NCI-H2107 (cell line): ENCODE data around the gene PDHX.

ENCODE experiments used
- DNase-seq: peaks from one replicate; lab custom pipeline; 2025; lab: John Stamatoyannopoulos, UW

The PDHX gene

DNA sequence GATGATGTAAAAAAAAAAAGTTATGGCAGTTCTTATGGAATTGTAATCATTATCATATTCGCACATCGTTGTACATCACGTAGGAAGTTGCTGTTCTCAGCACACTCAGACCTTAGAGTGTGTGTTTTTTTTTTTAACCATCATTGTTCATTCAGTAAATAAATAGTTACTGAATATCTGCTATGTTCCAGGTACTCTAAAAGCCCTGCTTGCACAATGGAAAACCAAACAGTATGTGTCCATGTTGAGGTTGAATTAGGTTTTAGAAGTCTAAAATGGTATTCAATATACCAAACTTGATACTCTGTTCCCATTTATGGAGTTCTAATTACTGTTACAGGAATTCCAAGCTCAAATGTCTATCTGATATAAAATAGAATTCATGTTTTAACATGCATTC is 41.2 kb downstream of the PDHX start:
- no peak for DNase-seq

DNA sequence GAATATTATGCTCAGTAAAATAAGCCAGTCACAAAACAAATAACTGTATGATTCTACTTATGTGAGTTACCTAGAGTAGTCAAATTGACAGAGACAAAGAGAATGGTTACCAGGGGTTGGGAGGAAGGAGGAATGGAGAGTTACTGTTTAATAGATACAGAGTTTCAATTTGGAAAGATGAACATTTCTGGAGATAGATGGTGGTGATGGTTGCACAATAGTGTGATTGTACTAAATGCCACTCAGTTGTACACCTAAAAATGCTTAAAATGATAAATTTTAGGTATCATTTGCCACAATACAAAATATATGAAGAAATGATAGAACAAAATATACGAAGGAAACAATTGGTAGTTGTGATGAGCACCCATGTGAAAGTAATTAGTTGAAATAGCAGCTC is 43.4 kb downstream of the PDHX start:
- DNase-seq: no peak

DNA sequence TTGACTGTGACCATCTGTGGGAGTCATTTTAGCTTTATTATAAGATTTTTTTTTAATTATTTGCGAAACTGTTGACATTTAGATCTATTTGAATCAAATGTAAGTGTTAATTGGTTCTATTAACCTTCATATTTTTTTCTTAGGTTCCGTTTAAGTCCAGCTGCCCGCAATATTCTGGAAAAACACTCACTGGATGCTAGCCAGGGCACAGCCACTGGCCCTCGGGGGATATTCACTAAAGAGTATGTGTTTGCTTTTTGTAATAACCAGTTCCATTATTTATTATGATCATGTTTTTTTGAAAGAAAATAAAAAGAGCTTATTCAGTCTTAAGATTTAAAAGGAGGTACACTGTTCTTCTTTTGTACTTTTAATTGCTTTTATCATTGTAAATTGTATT is 43.9 kb downstream of the PDHX start:
- DNase-seq: no peak

DNA sequence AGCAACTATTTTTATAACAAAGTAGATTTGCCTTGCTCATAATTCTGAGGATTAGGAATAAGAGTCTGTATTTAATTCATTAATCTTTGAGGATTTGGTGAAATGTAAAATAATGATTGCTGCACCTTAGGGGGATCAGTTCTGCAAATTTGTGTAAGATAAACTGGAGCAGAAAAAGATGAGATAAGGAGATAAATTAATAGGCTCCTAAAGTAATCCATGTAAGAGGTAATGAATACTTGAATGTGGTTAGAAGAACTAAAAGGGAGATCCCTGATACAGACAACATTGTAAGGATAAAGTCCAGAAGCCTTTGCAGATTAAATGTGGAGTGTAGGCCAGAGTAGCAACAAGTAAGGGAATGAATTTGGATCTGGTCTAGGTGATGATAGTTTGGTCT is 45.6 kb downstream of the PDHX start:
- DNase-seq: no peak

DNA sequence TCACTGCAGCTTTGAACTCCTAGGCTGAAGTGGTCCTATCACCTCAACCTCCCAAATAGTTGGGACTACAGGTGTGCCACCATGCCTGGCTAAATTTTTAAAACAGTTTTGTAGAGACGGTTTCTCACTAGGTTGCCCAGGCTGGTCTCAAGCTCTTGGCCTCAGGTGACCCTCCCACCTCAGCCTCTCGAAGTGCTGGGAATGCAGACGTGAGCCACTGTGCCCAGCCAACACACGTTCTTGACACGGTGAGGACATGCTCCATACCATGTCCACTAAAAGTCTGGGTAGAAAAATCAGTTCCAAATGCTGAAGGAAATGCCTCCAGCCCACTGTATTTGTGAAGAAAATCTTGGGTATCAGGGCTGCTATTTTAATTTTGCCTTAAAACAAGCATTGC is 46.9 kb downstream of the PDHX start:
- no peak for DNase-seq

DNA sequence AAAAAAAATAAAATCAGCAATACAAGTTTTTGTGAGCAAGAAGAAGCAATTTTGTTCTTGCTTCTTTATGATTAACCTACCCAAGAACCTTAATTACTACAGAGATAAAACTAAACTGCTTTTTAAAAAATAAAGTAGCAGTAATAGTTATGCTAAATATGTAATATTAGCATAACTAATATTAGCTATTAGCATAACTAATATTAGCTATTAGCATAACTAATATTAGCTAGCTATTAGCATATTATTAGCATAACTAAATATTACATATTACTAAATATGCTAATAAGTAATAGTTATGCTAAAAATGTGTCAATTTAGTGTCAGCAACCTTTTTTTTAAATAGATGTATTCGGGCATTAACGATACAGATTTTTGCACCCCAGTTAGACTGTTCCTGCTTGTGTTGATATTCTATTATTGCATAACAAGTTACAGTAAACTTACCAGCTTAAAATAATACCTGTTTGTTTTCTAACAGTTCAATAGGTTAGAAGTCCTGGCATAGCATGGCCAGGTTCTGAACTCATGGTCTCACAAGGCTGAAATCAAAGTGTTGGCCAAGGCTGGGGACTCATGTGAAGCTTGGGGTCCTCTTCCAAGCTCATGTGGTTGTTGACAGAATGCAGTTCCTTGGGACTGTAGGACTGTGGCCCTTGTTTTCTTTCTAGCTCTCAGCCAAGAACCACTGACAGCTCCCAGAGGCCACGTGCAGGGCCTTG is 48.4 kb downstream of the PDHX start:
- no peak for DNase-seq

DNA sequence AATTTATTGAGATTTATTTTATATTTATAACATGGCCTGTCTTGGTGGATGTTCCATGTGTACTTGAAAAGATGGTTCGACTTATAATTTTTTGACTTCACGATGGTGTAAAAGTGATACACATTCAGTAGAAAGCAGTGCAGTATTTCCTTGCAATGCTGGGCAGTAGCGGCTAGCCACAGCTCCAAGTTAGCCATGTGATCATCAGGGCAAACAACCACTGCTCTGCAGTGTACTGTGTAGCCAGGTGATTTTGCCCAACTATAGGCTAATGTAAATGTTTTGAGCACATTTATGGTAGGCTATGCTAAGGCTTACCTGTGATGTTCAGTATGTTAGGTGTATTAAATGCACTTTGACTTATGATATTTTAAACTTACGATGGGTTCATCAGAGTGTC is 52.4 kb downstream of the PDHX start:
- no peak for DNase-seq

DNA sequence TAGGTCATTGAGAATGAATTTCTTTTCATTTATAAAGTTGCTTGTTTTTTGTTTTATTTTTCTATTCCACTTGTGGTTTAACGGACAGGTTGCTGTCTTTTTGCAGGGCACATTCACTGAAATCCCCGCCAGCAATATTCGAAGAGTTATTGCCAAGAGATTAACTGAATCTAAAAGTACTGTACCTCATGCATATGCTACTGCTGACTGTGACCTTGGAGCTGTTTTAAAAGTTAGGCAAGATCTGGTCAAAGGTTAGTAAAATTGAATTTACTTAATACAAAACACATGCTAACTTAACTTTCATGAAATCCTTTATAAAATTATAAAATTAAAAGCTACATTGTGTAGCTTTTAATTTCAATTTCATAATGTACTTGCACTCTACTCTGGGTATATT is 53.6 kb downstream of the PDHX start:
- no peak for DNase-seq

DNA sequence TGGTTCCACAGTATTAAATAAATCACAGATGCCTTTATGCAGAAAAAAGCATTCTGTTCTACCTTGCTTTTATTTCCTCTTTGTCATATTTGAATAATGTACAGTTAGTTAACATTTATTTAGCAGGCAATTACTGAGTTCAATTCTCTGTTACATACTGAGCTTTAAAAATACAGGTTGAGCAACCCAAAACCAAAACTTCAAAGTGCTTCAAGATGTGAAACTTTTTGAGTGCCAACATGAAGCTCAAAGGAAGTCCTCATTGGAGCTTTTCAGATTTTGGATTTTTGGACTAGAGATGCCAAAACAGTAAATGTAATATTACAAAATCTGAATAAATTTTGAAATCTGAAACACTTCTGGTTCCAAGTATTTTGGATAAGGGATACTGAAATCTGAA is 54.1 kb downstream of the PDHX start:
- DNase-seq: no peak

DNA sequence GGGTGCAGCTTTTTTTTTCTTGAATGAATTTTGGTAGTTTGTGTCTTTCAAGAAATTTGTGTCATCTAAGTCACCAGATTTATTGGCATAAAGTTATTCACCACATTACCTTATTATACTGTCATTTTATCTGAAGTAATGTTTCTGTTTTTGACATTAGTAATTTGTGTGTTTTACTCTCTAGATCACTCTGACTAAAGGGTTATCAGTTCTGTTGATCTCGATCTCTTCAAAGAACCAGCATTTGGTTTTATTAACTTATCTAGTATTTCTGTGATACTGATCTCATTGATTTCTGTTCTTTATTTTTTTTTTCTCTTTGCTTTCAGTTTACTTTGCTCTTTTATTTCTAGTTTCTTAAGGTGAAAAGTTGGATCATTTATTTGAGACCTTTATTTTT is 55.5 kb downstream of the PDHX start:
- no peak for DNase-seq

DNA sequence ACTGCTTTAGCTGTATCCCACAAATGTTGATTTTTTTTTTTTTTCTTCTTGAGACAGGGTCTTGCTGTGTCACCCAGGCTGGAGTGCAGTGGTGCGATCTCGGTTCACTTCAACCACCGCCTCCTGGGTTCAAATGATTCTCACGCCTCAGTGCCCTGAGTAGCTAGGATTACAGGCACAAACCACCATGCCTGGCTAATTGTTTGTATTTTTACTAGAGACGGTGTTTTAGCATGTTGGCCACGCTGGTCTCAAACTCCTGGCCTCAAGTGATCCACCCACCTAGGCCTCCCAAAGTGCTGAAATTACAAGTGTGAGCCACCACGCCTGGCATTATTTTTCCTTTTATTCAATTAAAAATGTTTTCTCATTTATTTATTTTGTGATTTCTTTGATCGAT is 55.9 kb downstream of the PDHX start:
- no peak for DNase-seq

DNA sequence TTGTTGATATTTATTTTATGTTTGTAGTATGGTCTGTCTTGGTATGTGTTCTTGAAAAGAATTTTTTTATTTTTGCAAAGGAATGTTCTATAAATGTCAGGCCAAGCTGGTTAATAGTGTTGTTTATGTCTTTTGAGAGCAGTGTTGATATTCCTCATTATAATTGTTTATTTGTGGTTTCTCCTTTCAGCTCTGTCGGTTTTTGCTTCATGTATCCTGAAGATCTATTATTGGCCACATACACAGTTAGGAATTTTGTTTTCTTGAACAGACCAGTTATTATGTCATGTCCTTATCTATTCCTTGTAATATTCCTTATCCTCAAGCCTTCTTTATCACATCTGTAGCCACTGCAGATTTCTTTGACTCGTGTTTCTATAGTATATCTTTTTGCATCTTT is 56.5 kb downstream of the PDHX start:
- DNase-seq: no peak

DNA sequence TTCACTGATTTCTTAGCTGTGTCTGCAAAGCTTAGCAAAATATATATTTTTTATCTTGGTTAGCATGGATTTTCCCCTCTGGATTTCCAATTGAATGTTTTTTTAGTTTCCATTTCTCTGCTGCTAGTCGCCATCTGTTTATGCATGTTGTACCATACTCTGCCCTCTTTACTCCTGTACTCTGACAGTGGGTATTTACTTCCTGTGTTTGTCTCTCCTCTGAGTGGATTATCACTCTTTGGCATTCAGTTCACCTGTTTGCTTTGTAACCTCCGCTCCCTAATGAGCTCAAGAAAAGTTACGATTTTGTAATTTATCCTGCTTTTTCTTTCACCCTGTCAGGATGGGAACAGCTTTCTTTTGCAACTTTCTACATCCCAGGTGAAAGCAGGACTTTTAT is 59.1 kb downstream of the PDHX start:
- no peak for DNase-seq

DNA sequence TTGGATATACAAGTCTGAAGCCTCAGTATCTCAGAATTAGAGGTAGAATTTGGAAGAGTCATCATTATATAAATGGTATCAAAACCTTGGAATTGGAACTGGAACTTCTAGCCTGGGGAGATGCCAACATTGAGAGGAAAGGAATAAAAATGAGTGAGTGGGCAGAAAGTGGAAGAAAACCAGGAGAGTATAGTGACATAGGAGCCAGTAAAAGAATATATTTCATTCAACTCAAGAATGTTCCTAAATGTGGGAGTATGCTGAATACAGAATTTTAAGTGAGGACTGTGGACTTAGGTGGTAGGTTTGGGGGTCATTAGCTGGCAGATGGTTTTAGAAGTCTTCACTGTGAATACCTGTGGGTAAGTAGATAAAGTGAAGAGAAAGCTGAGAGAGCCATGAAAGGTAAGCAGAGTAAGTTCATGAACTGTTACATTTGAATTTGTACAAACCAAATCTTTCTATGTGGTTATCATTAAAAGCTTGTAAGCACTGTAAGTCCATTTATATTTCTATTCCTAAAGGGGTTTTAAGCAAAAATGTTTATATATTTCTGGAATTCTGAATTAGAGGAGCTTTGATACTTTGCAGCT is 60.2 kb downstream of the PDHX start:
- DNase-seq: no peak

DNA sequence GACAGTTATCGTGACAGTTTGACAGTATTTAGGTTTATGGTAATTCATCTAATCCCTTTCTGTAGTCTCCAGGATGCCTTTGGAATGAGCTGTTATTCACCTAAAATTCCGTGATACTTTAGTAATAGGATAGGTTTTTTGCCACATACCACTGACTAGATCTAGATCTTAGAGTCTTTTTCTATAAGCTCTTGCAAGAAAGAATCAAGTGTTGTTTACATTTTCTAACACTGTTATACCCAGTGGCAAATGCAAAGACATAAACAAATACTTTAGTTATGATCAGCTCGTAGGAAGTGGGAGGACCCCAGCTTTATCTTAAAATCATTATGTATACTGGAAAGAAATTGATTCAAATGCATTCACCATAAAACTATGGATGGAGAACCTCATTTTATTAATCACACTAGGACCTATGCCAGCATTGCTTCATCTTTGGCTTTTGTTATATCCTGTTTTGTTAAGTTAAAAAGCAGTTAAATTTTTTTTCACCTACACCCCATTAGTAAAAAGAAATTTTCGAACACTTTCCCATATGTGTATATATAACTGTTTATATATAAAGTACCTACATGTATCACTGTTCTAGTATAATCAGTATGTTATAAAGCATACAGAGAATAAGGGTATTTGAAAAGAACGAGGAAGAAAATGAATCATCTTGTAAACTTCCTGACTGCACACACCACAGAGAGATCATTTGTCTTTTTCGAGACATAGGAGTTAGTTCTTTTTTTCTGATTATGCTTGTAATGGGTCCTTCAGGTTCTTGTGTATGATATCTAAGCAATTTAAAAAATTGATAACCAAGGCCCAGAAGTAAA is 60.9 kb downstream of the PDHX start:
- no peak for DNase-seq

DNA sequence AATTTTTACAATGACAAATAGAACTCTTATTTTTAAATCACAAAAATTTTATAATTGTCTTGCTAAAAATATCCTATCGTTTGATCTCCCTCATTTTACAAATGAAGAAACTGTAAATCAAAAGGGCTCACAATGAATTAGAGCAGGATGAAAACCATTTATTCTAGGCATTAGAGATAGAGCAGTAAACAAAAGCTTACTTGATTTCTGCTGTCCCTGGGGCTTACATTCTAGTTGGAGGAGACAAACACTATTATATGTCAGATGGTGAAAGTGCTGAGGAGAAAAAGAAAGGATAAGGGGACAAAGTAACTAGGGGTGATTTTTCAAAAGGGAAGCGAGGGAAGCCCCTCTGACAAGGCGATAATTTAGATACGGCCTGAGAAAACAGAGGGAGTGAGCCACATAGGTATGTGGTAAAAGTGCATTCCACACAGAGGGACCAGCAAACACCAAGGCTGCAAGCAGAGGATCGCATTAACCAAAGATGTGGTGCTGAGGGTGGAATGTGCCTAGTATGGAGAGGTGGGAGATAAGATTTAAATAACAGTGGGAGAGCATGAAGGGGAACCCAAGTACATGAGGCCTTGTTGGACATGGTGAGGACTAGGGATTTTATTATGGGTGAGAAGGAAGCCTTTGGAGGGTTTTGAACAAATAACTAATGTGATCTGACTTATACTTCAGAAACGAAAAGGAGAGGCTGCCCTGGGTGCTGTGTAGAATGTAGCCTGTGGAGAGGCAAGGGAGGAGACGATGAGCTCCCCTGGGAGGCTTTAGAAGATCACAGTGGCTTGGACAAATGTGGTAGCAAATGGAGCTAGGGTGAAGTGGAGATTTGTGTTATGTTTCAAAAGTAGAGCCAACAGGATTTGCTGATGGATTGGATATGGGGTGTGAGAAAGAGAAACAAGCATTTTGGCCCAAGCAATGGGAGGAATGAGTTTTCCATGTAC is 62.1 kb downstream of the PDHX start:
- DNase-seq: no peak

DNA sequence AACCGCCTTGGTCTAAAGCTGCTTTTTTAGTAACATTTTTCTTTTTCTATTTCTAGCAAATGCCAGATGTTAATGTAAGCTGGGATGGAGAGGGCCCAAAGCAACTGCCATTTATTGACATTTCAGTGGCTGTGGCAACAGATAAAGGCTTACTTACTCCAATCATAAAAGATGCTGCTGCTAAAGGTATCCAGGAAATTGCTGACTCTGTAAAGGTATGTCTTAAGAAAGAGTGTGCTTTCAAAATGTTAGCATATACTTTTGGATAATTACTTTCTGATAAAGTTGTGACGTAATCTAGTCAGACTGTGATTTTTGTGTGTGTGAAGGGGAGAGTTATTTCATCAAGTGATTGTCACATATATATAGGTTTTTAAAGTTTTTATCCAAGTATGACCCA is 68.1 kb downstream of the PDHX start:
- no peak for DNase-seq

DNA sequence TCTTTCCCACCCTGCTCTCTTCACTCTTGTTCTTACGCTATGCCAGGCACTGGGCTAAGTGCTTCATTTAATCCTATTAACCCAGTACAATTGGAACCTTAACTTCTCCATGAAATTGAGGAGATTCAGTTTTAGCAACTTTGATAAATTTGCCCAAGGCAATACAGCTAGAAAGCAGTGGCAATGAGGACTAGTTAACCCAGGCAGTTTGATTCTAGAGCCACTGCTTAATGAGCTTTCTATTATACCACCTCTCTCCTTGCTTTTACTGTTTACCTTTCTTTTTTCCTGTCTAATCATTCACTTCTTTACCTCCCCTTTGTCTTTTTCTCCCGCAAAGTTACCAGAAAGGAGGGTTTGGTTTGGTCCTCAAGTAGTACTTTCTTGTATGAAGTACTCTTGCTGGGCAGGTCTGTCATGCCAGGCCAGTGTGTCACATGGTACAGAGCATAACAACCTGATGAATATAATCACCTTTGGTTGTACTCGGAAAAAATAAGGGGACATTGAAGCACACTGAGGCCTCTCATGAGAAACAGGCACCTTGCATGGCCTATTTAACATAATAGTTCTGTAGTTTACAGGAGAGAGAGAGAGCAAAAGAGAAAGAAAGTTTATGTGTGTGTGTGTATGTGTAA is 70.6 kb downstream of the PDHX start:
- DNase-seq: no peak

DNA sequence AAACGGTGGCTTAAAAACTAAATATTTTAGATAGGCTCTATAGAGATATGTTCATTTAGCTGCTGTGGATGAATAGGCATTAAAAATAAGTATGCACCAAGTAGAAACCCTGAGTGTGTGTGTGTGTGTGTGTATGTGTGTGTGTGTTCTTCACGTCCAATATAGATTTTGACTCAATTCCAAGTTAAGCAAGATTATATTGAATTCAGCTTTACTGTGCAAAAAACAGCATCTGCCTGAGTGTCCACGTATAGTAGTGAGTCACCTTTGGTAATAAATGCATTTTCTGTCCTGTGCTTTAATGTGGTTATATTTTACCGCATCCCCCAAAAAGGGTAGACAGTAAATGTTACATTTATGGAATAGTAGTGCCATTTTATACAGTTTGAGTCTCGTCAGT is 71.2 kb downstream of the PDHX start:
- no peak for DNase-seq

DNA sequence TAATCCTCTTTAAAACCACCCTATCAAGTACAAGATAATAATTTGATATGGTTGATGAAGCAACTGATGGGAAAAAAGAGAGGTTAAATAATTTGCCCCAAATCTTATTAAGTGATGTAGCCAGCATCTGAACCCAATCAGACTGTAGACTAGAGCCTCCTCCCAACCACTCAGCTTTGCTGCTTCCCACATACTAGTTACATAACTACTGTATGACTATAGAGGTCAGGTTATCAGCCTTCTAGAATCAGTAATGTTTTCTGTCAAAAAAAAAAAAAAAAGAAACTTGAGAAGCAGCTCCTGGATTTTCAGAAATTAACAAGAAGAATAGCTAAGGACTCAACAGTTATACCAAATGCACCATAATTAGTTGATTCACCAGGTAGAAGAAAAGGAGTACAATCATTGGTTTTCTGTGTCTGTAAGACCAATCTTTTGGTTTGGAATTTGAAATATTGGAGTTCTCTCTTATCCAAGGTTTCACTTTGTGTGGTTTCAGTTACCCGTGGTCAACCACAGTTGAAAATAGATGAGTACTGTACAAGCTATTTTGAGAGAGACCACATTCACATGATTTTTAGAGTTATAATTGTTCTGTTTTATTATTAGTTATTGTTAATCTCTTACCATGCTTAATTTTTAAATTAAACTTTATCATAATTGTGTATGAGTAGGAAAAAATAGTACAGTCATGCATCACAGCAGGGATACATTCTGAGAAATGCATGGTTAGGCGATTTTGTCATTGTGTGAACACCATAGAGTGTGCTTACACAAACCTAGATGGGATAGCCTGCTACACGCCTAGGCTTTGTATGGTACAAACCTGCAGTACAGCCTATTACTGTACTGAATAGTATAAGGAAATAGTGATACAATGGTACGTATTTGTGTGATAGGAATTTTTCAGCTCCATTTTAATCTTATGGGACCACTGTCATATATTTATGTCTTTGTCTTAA is 72.2 kb downstream of the PDHX start:
- no peak for DNase-seq

DNA sequence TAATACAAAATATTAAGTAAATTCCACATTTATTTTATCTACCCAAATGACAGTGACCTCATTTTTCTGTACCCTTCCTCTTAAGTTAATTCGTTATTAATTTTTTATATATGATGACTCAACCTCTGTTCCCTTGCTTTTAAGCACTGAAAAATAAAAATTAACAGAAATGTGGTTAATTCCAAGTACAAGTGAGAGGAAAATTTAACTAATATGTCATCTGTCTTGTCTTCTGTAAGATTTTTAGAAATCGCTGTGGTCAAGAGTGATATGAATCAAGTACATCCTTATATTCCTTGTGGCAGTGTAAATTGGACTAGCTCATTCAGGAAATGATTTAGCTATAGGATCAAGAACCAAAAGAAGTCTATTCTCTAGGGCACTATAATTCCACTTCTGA is 74.5 kb downstream of the PDHX start:
- no peak for DNase-seq
